HUES64 (cell line): ENCODE results near the gene MAB21L1. TPM values are rescaled to one million over a fixed set of nuclear protein-coding genes. Genes with fewer than 3 reads are reported as not detected.

ENCODE experiments used
- H3K27ac ChIP-seq: 2 replicates; pipeline ENCODE4 v1.7.0; 2013; ENCODE audit warnings: low read depth, low read length, inconsistent platforms
- H3K27me3 ChIP-seq: 2 replicates; pipeline ENCODE4 v1.6.1; 2013; ENCODE audit warnings: mild to moderate bottlenecking, low read length; ENCODE audit not compliant: insufficient read depth
- H3K36me3 ChIP-seq: 2 replicates; pipeline ENCODE4 v1.6.1; 2013; ENCODE audit warnings: mild to moderate bottlenecking, low read length; ENCODE audit not compliant: insufficient read depth
- H3K4me1 ChIP-seq: 2 replicates; pipeline ENCODE4 v1.6.1; 2013; ENCODE audit warnings: mild to moderate bottlenecking, low read length, moderate library complexity; ENCODE audit not compliant: insufficient read depth
- H3K4me3 ChIP-seq: 2 replicates; pipeline ENCODE4 v1.5.1; 2013; ENCODE audit warnings: mild to moderate bottlenecking, low read length, moderate library complexity
- H3K9ac ChIP-seq: 2 replicates; pipeline ENCODE4 v1.6.1; 2013; ENCODE audit warnings: mild to moderate bottlenecking, low read depth, low read length
- H3K9me3 ChIP-seq: 2 replicates; pipeline ENCODE4 v1.6.1; 2013; ENCODE audit warnings: low read depth, low read length; ENCODE audit not compliant: insufficient read depth
- WGBS: fragments of 150-250, 120-280 bp; methylation state at CpG from one replicate; pipeline ENCODE4 v1.1.7; 2013; ENCODE audit warnings: missing lambda C conversion rate; 5-methylcytosine and 5-hydroxymethylcytosine counted together
- polyA plus RNA-seq, 2 experiments: library from polyadenylated mRNA; stranded (reverse); fragments of 50-300 nt; gene quantifications; one replicate each; pipeline ENCODE4 v1.2.3, GENCODE V29; 2013

The MAB21L1 gene
- polyA plus RNA-seq (2013, experiment 1 of 2): 0.10 TPM
- 0.13 TPM for polyA plus RNA-seq (2013, experiment 2 of 2)

GRCh38 chr13:35475960-35476943, at the start of gene MAB21L1:
Gene MAB21L1, minus strand, starts transcription at chr13:35476689. Its CDS starts 551 bp downstream, at chr13:35476138.
- Histone ChIP-seq H3K4me3 (peak within 1 kb of the TSS; percentile 51), H3K4me1 (peaks cover 47% of the 10 kb centered on the region), H3K9me3 (no peaks in the 10 kb centered on the region), H3K9ac (no peak within 1 kb of the TSS), H3K27me3 (peaks cover 95% of the 10 kb centered on the region), H3K27ac (no peak within 1 kb of the TSS), H3K36me3 (no peaks in the 10 kb centered on the region)
- WGBS: under 1% methylated on average over 35 of the region's 35 CpGs

- no peaks in the 10 kb centered on the region for H3K27me3 ChIP-seq
- H3K9ac ChIP-seq: no peak overlapping the region
- H3K9me3 ChIP-seq: no peaks in the 10 kb centered on the region
- no peaks in the 10 kb centered on the region for H3K36me3 ChIP-seq
- H3K4me1 ChIP-seq: no peaks in the 10 kb centered on the region
- H3K4me3 ChIP-seq: no peak overlapping the region
- no peak overlapping the region for H3K27ac ChIP-seq
- WGBS: 91% methylated on average over 3 of the region's 3 CpGs
Measured at GRCh38 chr13:35524171-35524570, 47.7 kb upstream of the MAB21L1 start.

GRCh38 chr13:35518337-35518946, 42.0 kb upstream of the MAB21L1 start:
- Histone ChIP-seq H3K9me3 (no peaks in the 10 kb centered on the region), H3K9ac (no peak overlapping the region), H3K36me3 (no peaks in the 10 kb centered on the region), H3K4me1 (peaks cover 22% of the 10 kb centered on the region), H3K27me3 (no peaks in the 10 kb centered on the region), H3K27ac (no peak overlapping the region), H3K4me3 (no peak overlapping the region)
- 93% methylated on average over 5 of the region's 5 CpGs for WGBS

- H3K4me3 ChIP-seq: no peak overlapping the region
- no peaks in the 10 kb centered on the region for H3K36me3 ChIP-seq
- H3K27me3 ChIP-seq: no peaks in the 10 kb centered on the region
- peaks cover 22% of the 10 kb centered on the region for H3K4me1 ChIP-seq
- no peak overlapping the region for H3K27ac ChIP-seq
- H3K9ac ChIP-seq: no peak overlapping the region
- WGBS: 41% methylated on average over 6 of the region's 6 CpGs
- no peaks in the 10 kb centered on the region for H3K9me3 ChIP-seq
Measured at GRCh38 chr13:35514801-35515502, 38.5 kb upstream of the MAB21L1 start.

GRCh38 chr13:35514061-35514477, 37.6 kb upstream of the MAB21L1 start:
- Histone ChIP-seq H3K4me1 (peaks cover 22% of the 10 kb centered on the region), H3K9ac (no peak overlapping the region), H3K27me3 (no peaks in the 10 kb centered on the region), H3K27ac (no peak overlapping the region), H3K4me3 (no peak overlapping the region), H3K9me3 (no peaks in the 10 kb centered on the region), H3K36me3 (no peaks in the 10 kb centered on the region)
- 93% methylated on average over 7 of the region's 7 CpGs for WGBS

GRCh38 chr13:35512271-35512920, 35.9 kb upstream of the MAB21L1 start:
- Histone ChIP-seq H3K4me3 (no peak overlapping the region), H3K9me3 (no peaks in the 10 kb centered on the region), H3K27ac (no peak overlapping the region), H3K4me1 (peaks cover 22% of the 10 kb centered on the region), H3K9ac (no peak overlapping the region), H3K36me3 (no peaks in the 10 kb centered on the region), H3K27me3 (no peaks in the 10 kb centered on the region)
- WGBS: 78% methylated on average over 5 of the region's 5 CpGs

GRCh38 chr13:35502456-35502855, 26.0 kb upstream of the MAB21L1 start:
- Histone ChIP-seq H3K4me1 (no peaks in the 10 kb centered on the region), H3K4me3 (no peak overlapping the region), H3K27ac (no peak overlapping the region), H3K27me3 (no peaks in the 10 kb centered on the region), H3K36me3 (no peaks in the 10 kb centered on the region), H3K9me3 (no peaks in the 10 kb centered on the region), H3K9ac (no peak overlapping the region)
- 67% methylated on average over 3 of the region's 3 CpGs for WGBS

- no peaks in the 10 kb centered on the region for H3K27me3 ChIP-seq
- H3K4me3 ChIP-seq: no peak overlapping the region
- no peak overlapping the region for H3K9ac ChIP-seq
- no peaks in the 10 kb centered on the region for H3K9me3 ChIP-seq
- no peak overlapping the region for H3K27ac ChIP-seq
- H3K4me1 ChIP-seq: no peaks in the 10 kb centered on the region
- no peaks in the 10 kb centered on the region for H3K36me3 ChIP-seq
- WGBS: 88% methylated on average over 5 of the region's 6 CpGs
Measured at GRCh38 chr13:35501661-35502235, 25.3 kb upstream of the MAB21L1 start.

- 73% methylated on average over 2 of the region's 2 CpGs for WGBS
Measured at GRCh38 chr13:35500144-35500543, 23.7 kb upstream of the MAB21L1 start.

GRCh38 chr13:35499676-35500075, 23.2 kb upstream of the MAB21L1 start:
- no peak overlapping the region for H3K4me3 ChIP-seq
- H3K4me1 ChIP-seq: no peaks in the 10 kb centered on the region
- H3K27ac ChIP-seq: no peak overlapping the region
- WGBS: 96% methylated on average over 4 of the region's 4 CpGs
- no peaks in the 10 kb centered on the region for H3K9me3 ChIP-seq
- no peaks in the 10 kb centered on the region for H3K36me3 ChIP-seq
- no peak overlapping the region for H3K9ac ChIP-seq
- H3K27me3 ChIP-seq: no peaks in the 10 kb centered on the region

More at GRCh38 chr13:35500144-35500543, 23.7 kb upstream of the MAB21L1 start:
- Histone ChIP-seq H3K9me3 (no peaks in the 10 kb centered on the region), H3K27me3 (no peaks in the 10 kb centered on the region), H3K4me1 (no peaks in the 10 kb centered on the region), H3K27ac (no peak overlapping the region), H3K36me3 (no peaks in the 10 kb centered on the region), H3K4me3 (no peak overlapping the region), H3K9ac (no peak overlapping the region)
